Upper lobe of left lung (tissue), 4 donors: ENCODE measurements around the gene CTSS.

Experiments
- POLR2A ChIP-seq, 4 donors: fragments of 450-650 bp; IDR thresholded peaks; one replicate each; pipeline ENCODE4 v1.5.1; 2016 to 2017; ENCODE audit warnings: antibody characterized with exemption in 4 of 4, mild to moderate bottlenecking in 2 of 4
- TF ChIP-seq, protein P1 (sequence below), 6 experiments: fragments of 450-650 bp in 4 of 6; fragments of 200-600 bp in 2 of 6; sonication (generic) in 2 of 6; IDR thresholded peaks; one replicate each; pipeline ENCODE4 v1.5.1; 2016 to 2019; ENCODE audit warnings: antibody characterized with exemption in 6 of 6

DNA sequence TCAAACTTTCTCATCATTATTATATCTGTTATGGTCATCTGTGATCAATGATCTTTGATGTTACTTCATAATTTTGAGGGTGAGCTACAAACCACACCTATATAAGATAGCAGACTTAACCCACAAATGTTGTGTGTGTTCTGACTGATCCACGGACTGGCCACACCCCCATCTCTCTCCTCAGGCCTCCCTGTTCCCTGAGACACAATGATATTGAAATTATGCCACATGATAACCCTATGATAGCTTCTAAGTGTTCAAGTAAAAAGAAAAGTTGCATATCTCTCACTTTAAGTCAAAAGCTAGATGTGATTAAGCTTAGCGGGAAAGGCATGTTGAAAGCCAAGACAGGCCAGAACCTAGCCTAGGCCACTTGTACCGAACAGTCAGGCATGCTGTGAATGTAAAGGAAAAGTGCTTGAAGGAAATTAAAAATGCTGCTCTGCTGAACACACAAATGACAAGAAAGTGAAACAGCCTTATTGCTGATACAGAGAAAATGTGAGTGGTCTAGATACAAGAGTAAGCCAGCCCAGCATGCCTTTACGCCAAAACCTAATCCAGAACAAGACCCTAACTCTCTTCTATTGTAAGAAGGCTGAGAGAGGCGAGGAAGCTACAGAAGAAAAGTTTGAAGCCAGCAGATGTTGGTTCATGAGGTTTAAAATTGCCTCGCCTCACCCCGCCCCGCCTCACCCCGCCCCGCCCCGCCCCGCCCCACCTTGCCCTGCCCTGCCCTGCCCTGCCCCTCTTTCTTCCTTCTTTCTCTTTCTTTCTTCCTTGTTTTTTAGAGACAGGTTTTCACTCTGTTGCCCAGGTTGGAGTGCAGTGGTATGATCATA is 16.5 kb downstream of the CTSS start:
- TF ChIP-seq, protein P1, sequence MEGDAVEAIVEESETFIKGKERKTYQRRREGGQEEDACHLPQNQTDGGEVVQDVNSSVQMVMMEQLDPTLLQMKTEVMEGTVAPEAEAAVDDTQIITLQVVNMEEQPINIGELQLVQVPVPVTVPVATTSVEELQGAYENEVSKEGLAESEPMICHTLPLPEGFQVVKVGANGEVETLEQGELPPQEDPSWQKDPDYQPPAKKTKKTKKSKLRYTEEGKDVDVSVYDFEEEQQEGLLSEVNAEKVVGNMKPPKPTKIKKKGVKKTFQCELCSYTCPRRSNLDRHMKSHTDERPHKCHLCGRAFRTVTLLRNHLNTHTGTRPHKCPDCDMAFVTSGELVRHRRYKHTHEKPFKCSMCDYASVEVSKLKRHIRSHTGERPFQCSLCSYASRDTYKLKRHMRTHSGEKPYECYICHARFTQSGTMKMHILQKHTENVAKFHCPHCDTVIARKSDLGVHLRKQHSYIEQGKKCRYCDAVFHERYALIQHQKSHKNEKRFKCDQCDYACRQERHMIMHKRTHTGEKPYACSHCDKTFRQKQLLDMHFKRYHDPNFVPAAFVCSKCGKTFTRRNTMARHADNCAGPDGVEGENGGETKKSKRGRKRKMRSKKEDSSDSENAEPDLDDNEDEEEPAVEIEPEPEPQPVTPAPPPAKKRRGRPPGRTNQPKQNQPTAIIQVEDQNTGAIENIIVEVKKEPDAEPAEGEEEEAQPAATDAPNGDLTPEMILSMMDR (IDR thresholded peaks at IDR 0.05), result no peak
- no peak for TF ChIP-seq POLR2A (IDR thresholded peaks at IDR 0.05)
